GM12873 (cell line): ENCODE measurements around the gene GMCL2.

ENCODE experiments used
- CTCF ChIP-seq: IDR thresholded peaks from 2 replicates; pipeline ENCODE4 v1.5.1; 2012; ENCODE audit warnings: low read depth, mild to moderate bottlenecking, moderate library complexity, low read length, control low read depth; ENCODE audit not compliant: insufficient read depth; ENCODE audit errors: missing control alignments

GMCL2 gene

GRCh38 chr5:178212241-178213002 lies 25.3 kb upstream of the GMCL2 start:
- TF ChIP-seq CTCF, result no peak

- TF ChIP-seq CTCF, result no peak
Observed at GRCh38 chr5:178211095-178212048, 24.2 kb upstream of the GMCL2 start.

- no peak for TF ChIP-seq CTCF
Observed at GRCh38 chr5:178210686-178211085, 23.5 kb upstream of the GMCL2 start.

GRCh38 chr5:178210073-178210535 lies 22.9 kb upstream of the GMCL2 start:
- no peak for TF ChIP-seq CTCF

GRCh38 chr5:178209334-178210072 lies 22.3 kb upstream of the GMCL2 start:
- TF ChIP-seq CTCF, result no peak

GRCh38 chr5:178208540-178209227 lies 21.5 kb upstream of the GMCL2 start:
- peak; percentile 27 for TF ChIP-seq CTCF
